ENCODE results near the gene PDXK. TPM values are rescaled to one million over a fixed set of nuclear protein-coding genes. Genes with fewer than 3 reads are reported as not detected.

The PDXK gene
- total RNA-seq, 1 experiment from 2014 or later, result 210 TPM

GRCh38 chr21:43763901-43764523, 45.1 kb downstream of the PDXK start:
- CTCF ChIA-PET, result interaction anchor here (0.6 kb wide), 1 partner anchor 10 kb away, joined by 3 read pairs; no protein-coding TSS in a partner anchor
- intact Hi-C loops (cut with micrococcal nuclease), result no loop called here
- peaks cover 24% of the 10 kb centered on the region for H3K4me1 Mint-ChIP-seq (ENCODE audit: insufficient read depth, unreplicated experiment)
- no TSS peak for BruUV-seq (replicated peaks)
- H3K27ac Mint-ChIP-seq (ENCODE audit: low read depth, unreplicated experiment), result peak overlapping the region; percentile 83
- H3K36me3 Mint-ChIP-seq (ENCODE audit: insufficient read depth, unreplicated experiment), result peaks cover 56% of the 10 kb centered on the region
- POLR2A ChIA-PET, result interaction anchor here (0.6 to 1.8 kb wide), 7 partner anchors 20 to 53 kb away, joined by 3 to 9 read pairs (median 4); no protein-coding TSS in a partner anchor
- H3K4me3 Mint-ChIP-seq (ENCODE audit: unreplicated experiment), result no peak overlapping the region
- no peaks in the 10 kb centered on the region for H3K9me3 Mint-ChIP-seq (ENCODE audit: unreplicated experiment)
- peak; percentile 55 for DNase-seq (ENCODE audit: unreplicated experiment)
- TF ChIP-seq CTCF (IDR thresholded peaks at IDR 0.05; ENCODE audit: unreplicated experiment), result no peak
- no peaks in the 10 kb centered on the region for H3K27me3 Mint-ChIP-seq (ENCODE audit: insufficient read depth, unreplicated experiment)

- intact Hi-C loops (cut with micrococcal nuclease), result no loop called here
- BruUV-seq (replicated peaks), result no TSS peak
- POLR2A ChIA-PET, result interaction anchor here (0.6 to 1.8 kb wide), 8 partner anchors 24 to 103 kb away, joined by 3 to 9 read pairs (median 3); partner anchors contain the start of gene RRP1
- Mint-ChIP-seq H3K36me3 (ENCODE audit: insufficient read depth, unreplicated experiment) (peaks cover 48% of the 10 kb centered on the region), H3K4me1 (ENCODE audit: insufficient read depth, unreplicated experiment) (peaks cover 27% of the 10 kb centered on the region), H3K4me3 (ENCODE audit: unreplicated experiment) (no peak overlapping the region), H3K27ac (ENCODE audit: low read depth, unreplicated experiment) (peak overlapping the region; percentile 83), H3K27me3 (ENCODE audit: insufficient read depth, unreplicated experiment) (no peaks in the 10 kb centered on the region), H3K9me3 (ENCODE audit: unreplicated experiment) (no peaks in the 10 kb centered on the region)
- peak; percentile 77 for DNase-seq (ENCODE audit: unreplicated experiment)
- no peak for TF ChIP-seq CTCF (IDR thresholded peaks at IDR 0.05; ENCODE audit: unreplicated experiment)
- CTCF ChIA-PET, result interaction anchor here (0.6 kb wide), 1 partner anchor 9 kb away, joined by 3 read pairs; no protein-coding TSS in a partner anchor
These were observed 45.9 kb downstream of the PDXK start for GRCh38 chr21:43764576-43765495.

GRCh38 chr21:43766734-43767497, 48.0 kb downstream of the PDXK start:
- peaks cover 34% of the 10 kb centered on the region for H3K4me1 Mint-ChIP-seq (ENCODE audit: insufficient read depth, unreplicated experiment)
- intact Hi-C loops (cut with micrococcal nuclease), result no loop called here
- ChIA-PET CTCF (interaction anchor here (0.7 kb wide), 1 partner anchor 25 kb away, joined by 4 read pairs; no protein-coding TSS in a partner anchor), POLR2A (interaction anchor here (0.6 to 2.9 kb wide), 6 partner anchors 8 to 1106 kb away, joined by 3 to 17 read pairs (median 6); partner anchors contain the start of genes PTTG1IP and RRP1)
- peak overlapping the region; percentile 99 for H3K27ac Mint-ChIP-seq (ENCODE audit: low read depth, unreplicated experiment)
- DNase-seq (ENCODE audit: unreplicated experiment), result no peak
- no peaks in the 10 kb centered on the region for H3K9me3 Mint-ChIP-seq (ENCODE audit: unreplicated experiment)
- no peaks in the 10 kb centered on the region for H3K27me3 Mint-ChIP-seq (ENCODE audit: insufficient read depth, unreplicated experiment)
- peaks cover 45% of the 10 kb centered on the region for H3K36me3 Mint-ChIP-seq (ENCODE audit: insufficient read depth, unreplicated experiment)
- BruUV-seq (replicated peaks), result no TSS peak
- TF ChIP-seq CTCF (IDR thresholded peaks at IDR 0.05; ENCODE audit: unreplicated experiment), result no peak
- H3K4me3 Mint-ChIP-seq (ENCODE audit: unreplicated experiment), result no peak overlapping the region
